ENCODE measurements around the gene MACROD2.

MACROD2 gene

DNA sequence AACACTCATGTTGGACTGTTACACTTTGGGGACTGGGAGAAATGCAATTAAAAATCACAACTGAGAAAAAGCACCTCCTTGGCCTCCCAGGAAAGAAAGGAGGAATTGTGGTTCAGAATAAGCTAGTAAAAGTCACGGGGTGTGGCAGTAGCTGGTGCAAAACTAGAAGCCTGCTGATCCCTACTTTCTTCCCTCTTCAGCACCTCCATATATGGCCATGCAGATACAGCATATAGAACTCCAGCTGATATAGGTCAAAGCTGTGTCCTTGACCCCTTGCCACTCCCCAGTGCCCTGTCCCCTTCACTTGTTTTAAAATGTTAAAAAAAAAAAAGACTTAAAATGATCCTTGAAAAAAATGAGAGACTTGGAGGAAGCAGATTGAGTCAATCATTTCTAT is 347.6 kb downstream of the MACROD2 start:
- DNase-seq, result no peak

DNA sequence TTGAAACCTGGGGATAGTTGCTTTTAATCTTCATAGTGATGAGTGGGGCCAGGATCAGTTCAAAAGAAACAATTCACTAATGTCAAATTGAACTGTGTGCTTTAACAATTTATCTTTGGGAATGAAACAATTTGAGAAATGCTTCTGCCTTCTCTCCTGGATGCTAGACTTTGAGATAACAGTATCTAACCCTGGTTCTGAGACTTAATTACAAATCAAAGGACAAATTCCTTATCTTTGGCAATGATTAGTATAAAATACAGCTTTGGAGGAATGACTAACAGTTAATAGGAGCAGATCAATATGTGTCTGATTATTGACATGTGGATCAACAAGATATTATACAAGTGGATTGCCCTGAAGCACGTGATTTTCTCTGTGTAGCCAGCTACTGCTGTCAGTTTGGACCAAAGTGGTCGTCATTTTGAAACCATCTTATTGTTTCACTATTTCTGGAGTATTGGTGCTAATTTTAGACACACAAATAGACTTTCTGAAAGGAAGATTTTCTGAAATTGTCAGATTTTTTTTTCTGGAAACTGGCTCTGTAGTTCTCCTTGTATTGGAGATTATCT is 348.3 kb downstream of the MACROD2 start:
- DNase-seq, result no peak

DNA sequence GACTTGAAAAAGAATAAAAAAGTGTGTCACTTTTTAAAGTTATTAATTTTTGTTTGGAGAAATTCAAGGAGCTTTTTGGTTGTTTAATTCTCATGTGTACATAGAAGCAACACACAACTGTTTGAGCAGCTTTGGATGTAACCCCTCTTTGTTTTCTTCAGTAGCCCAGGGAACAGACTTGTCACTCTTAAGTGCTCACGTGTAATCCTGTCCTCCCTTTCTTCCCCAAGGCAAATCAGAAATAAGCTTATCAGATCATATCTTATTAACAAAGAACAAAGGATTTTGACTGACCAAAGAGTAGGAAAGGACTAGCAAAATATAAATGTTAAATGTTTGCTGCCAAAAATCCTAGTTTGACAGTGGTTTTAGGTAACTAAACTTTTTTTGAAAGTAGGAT is 349.4 kb downstream of the MACROD2 start:
- no peak for DNase-seq

DNA sequence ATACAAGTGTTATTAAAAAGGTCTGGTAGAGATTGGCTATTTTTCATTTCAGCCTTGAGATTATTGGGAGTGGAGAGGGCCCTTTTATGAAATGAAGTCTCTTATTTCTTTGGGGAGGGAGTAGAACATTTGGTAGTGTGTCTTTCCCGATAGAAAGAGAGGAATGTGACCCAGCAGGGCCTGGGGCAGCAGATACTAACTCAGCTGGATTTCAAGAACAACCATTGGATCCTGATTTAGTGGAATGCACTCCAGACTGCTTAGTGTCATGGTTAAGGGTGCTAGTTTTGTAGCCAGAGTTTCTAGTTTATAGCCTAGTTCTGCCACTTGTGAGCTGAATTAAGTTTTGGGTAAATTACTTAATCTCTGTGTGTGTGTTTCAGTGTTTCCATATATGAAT is 360.5 kb downstream of the MACROD2 start:
- DNase-seq, result no peak

DNA sequence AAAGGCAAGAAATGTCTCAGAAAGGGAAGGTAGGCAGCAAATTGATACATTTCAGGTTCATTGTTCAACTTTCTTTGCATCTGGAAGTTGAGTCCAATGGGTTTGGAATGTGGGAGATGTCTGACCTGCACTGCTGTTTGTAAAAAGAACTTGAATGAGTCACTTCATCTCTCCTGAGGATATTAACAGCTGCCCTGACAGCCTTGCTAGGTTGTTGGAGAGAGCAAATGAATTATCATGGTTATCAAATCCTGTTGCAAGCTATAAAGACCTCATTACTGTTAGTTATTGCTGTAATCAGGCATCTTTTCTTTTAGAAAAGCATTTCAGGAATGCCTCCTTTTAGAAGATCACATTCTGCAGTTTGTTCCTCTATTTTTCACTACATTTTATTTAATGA is 365.1 kb downstream of the MACROD2 start:
- peak; percentile 45 for DNase-seq

DNA sequence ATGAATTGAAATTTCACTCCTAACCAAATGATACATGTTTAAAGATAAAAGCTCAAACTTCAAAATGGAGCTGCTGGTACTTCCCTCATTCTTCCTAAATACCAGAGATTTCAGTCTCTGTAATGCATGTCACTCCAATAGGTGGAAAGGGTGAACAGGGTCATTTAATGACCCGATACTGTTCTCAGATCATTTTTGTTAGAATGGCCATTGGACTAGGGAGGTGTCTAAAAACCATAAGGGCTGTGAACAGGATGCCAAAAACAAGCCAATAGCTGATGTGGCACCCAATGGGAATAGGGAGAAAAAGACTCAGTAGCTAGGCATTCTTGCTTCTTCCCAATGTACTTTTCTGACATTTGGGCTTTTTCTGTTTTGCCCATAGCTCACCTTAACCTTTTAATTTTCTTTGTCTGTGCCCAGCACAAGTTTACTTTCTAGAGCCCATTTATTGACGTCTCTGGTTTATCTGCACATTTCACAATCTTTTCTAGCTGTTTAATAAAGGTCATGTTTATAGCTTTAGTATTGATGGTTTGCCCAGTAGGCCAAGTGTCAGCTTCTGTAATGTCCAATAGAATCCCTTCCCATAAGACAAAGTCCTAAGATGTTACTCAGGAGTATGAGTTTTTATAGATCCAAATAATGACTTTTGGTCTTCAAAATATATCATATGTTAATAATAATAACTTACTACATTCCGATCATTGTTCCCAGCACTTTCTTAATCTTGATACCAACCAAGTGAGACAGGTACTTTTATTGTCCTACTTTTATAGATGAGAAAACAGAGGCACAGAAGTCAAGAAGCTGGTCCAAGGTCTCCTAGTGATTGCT is 366.4 kb downstream of the MACROD2 start:
- DNase-seq, result no peak

DNA sequence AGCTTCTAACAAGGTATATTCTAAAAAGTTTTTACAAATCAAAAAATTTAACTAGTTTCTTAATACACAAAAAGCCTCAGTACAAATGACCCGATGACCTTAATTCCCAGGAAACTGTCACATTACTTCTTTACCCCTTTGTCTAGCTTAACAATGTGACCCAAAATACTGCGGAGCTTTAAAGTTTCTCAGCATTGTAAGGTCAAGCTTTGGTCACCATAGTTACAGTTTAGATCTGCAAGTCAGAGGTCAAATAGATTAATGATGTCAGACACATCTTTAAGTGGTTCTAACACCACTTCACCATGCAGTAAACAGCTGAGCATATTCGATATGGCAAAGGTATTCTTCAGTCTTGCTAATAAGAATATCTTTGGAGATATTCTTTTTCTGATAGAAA is 378.9 kb downstream of the MACROD2 start:
- DNase-seq, result no peak

DNA sequence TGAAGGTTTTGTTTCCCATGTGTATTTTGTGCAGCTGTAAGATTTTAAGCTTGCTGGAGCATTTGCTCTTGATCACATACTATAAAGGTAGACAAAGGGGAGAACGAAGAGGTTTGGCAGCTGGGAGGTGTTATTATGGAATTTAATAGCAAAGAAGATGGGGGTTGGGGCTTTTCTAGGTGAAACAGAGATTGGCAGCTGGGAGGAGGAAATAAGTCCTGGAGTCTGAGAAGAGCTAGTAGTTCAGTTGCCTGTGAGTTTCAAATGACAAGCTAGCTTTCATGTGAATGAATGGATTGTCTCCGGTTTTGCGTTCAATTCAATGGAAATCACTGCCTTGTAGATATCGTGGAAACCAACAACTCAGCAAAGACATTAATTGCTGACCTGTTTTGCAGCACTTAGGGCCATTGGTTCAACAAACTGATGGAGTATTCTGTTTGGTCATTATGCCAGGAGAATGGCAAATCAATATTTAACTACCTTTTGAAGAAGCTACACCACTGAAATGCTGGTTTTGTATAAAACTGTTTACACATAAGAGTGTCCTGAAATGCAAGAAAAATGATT is 380.2 kb downstream of the MACROD2 start:
- DNase-seq, result no peak

DNA sequence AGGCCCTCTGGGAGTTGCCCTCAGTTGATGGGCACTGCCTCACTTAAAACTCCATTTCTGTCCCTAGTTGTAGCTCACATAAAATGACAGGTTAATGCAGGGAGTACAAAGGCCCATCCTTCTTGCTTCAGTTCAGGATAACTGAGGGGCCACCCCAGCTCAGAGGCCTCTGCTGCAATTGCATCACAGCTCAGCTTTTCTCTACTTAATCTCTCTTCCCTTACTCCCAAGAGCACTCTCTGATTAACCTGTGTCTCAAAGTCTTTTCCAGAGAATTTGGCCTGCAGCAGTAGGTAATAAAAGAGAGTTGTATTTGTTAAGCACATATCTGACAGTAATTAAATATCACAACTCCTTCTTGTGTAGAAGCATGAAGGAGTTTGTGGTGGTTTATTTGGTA is 383.0 kb downstream of the MACROD2 start:
- no peak for DNase-seq

DNA sequence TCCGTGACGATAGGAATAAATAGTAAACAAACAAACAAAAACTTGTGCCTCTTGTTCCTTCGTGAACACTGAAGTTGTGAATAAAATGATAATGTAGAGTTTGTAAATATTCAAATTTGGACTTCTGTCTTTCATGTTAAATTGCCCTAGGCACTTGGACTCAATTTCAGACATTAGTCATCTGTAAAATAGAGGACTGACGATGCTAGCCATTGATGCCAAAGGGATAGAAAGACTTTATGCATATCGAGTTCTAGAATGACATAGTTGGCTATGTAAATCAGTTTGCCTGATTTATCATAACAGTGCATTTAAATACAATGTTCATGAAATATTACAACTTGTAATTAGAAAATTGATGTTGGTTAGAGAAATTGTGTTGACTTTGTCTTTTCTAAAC is 388.0 kb downstream of the MACROD2 start:
- DNase-seq, result no peak

DNA sequence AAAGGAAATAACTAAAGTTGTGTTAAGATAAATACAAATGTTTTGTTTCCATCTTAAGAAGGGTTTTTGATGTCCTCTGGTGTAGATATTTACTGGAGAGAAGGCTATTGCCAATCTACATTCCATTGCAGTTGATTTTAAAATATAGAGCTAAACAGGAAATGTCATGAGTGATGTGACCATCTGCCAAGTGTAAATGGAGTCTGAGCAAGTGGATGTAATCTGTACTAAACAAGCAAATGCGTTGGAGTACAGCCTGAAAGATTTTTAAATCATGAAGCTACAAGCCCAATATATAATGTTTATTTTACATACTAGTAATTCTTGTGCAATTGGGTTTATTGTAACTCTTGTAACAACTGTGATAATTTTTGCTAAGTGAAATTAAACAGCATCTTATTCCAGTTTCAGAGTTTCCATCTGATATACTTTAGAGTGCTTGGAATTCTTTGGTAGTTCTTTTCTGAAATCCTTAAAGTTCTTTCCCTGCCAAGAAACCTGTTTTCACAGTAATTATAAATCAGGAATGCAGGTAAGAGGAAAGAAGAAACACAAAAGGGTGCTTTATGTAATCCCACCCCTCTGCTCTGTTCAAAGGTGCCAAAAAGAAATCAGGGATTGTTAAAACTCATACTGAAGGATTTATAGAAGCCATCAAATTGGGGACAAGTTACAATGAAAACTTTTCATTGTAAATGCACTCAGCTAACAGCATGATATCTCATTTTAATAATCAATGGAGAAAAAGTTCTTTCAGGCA is 389.3 kb downstream of the MACROD2 start:
- DNase-seq, result no peak

DNA sequence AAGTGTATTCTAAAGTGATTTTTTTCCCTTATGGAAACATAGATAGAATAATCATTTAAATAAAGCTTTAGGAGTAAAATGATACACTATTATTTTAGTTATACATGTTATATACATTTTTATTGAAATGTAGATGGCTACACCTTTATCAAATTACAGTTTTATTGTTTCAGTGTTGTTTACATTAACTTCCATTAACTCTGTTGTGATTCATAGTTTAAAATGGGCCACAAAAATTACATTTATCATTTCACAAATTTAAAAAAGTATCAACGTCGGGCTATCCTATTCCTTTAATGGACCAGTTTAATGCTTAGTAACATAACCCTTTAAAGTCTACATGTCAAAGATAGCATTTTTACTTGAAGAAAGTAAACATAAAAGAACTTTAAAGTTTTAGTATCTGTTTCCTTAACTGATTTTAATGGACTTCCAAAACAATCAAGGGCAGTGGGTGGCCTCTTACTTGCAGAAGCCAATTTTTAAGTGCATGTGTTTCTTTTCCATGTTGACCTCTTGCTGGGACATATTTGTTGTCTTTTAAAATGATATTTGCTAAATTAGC is 389.9 kb downstream of the MACROD2 start:
- no peak for DNase-seq

DNA sequence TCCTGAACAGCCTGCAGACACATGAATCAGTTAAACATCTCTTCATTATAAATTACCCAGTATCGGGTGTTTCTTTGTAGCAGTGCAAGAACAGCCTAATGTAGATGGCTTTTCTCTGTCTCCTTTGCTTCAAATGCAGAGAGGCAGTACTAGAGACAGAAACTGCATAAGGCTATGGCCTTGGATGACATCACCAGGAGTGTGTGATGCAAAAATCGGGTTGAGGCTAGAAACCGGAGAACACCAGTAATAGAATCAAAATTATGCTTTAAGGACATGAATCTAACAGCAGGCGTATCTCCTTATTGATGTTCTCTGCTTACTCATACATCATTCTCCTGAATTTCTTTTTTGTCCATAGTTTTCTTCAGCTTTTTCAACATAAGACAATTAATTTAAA is 391.4 kb downstream of the MACROD2 start:
- DNase-seq, result no peak

DNA sequence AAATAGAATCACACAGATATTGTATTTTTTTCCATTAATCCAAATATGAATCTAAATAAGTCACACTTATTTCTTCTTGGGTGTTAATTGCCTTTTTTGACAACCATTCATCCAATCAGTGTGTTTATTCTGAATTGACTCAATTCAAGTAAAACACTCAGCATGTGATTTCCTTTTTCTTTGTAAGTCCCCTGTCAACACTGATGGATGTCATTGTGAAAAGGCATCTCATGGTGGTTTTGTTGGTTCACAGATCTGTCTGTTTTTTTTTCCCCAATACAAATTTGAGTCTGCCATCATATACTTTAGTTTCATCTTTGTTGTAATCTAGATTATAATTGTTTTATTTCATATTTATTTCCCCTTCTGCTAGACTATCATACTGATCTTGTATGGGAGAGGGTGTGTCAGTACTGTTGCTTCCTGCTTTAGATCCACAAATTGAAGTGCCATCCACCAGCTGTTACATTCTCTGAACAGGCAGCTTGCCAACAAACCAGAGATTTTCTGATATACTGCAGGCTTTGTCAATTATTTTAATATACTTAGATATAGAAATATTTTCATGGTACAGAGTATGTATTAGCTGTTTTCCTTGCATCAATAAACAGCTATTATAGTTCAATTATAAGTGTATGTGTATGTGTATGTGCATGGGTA is 406.3 kb downstream of the MACROD2 start:
- no peak for DNase-seq

DNA sequence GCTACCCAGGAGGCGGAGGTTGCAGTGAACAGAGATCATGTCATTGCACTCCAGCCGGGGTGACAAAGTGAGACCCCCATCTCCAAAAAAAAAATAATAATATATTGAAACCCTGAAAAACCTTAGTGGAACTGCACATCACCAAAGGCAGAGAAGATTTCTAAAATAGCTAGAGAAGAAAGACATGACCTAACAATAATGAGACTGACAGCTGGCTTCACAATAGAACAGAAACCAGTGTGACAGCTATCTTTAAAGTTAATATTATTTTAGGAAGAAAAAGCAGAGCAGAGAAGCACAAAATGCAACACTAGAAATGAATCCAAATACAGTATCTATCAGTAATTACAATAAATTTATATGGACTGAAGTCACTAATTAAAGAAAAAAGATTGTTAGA is 409.2 kb downstream of the MACROD2 start:
- DNase-seq, result no peak

DNA sequence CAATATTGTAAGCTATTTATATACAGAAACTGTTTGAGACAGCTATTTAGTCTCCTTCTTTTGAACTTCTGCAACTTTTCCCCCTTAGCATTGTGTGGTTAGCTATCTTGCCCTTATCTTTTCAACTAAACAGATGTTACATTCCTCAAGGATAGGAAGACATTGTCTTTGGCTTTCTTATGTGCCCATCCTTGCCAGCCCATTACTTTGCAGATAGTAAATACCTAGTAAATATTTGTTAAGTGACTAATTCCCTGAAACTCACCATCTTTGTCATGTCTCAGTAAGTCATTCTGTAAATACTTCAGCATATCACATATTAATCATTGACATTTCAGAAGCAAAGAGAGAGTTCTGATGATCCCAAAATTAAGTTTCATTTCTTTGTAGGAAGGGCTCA is 411.2 kb downstream of the MACROD2 start:
- DNase-seq, result peak; percentile 32

DNA sequence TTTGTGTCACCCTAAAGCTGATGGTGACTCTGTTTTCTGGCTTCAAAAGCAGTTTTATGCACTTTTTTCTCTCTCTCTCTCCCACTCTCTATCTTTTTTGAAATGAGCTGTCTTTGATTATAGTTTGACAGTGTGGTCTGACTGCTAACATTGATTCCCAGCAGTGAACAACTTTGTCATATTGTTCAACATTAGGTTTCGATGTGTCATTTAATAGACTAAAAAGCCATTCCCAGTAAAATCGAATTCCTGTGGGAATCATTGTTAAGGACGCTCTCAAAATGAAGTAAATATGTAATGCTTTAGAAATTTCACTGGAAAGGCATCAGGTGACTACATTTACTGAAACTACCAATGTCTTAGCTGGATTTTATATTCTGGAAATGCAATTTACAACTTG is 412.0 kb downstream of the MACROD2 start:
- DNase-seq, result no peak

DNA sequence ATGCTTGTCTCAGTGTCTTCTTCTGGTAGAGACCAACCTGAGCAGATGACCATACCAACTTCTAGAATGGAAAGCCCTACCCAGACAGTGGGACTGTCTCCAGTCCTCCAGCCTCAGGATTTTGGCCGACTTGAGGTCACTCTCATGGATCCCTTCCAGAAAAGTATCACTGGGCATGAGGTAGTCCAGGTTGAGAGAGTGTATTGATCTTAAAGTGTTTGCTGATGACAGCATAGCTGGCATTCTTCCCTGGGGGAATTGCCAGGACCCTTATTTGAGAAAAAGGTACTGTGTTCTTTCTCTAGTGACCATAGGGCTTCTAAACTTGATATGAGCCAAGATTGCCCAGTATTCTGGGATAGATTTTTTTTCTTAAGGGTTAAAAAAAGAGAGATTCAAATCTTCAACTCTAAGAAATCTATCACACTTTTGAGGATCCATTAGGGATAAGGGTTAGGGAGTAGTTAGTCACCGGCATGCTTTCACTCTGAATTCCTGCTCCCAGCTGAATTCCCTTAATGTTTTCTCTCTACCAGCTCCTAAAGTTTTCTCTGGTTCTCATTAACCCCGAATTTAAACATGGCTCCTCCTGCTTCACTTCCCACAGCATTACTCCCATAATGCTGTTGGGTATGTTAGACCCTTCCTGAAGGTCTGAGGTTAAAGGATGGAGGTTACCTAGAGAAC is 415.7 kb downstream of the MACROD2 start:
- no peak for DNase-seq

DNA sequence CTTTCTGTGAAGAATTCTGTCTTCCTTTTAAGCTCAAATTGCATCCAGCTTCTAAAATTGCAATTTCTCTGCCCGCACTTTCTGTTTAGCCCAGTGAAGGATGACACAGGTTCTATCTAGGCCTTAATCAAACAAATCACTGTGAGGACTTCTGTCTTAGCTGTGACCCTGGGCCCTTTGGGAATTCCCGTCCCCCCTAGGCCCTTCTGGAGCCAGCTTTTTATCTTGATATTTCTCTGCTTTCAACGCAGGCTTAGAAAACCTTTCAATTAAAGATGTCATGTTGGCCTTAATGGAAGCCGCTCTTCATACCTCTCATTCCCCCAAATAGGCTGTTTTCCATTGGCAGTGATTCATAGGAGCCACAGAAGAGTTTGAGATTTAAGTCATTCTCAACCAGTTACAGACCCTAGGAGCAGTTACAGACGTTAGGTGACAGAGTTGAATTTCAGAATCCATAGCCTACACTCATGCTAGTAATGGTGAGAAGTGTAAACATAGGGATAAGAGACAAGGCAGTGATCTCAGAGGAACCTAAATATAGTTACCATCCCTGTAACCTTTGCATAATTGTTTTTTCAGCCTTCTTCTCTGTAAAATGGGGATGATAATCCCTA is 416.9 kb downstream of the MACROD2 start:
- no peak for DNase-seq

DNA sequence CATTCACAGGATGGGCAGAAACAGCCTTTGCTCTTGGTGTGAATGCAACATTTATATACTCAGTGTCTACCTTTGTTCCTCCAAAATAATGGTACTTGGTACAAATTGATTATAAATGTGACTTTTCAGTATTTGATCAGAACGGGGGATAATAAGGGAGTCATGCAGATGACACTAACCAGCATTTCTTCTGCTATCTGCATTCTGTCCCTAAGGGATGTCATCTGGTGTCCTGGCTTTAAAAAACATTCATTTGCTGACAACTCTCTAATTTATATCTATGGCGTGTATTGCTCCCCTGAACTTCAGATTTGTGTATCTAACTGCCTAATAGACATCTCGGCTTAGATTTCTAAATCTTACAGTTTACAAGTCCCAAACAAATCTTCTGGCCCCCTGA is 418.5 kb downstream of the MACROD2 start:
- DNase-seq, result no peak

DNA sequence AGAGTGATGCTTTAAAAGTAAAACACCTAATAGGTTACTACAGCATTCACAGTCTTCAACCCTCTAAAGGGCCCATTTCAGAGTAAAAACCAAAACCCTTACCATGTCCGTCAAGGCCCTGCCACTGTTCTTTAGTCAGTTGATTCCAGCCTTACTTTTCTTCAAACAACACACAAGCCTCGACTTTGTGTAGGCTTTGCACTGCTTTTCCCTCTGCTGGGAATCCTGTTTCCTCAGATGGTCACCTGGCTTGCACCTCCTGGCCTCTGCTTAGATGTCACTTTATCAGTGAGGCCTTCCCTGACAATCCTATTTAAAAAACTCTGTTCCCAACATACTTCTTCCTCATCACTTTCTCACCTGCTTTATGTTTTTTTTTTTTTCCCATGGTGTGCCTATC is 419.2 kb downstream of the MACROD2 start:
- no peak for DNase-seq

DNA sequence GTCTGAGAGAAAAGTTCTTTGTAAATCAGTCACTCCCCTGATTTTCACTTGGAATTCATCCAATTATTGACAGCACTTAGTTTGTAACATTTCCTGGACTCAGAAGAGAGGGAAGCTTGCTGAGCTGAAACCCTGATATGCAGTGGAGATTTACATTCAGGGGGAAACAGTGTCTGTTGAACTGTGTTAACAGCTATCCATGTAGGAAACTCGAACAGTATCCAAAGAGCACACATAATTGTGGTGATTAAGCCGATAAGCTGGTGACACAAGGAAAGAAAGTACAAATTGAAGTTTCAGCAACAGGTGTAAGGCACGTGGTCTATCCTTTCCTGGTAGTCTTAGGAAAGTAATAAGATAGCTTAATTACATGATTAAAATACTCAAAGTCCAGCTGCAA is 420.2 kb downstream of the MACROD2 start:
- no peak for DNase-seq
